Measurements from ENCODE around the gene PROX1.
A peak's percentile ranks its signal among the peaks of the same experiment; 100 is the strongest.

DNA sequence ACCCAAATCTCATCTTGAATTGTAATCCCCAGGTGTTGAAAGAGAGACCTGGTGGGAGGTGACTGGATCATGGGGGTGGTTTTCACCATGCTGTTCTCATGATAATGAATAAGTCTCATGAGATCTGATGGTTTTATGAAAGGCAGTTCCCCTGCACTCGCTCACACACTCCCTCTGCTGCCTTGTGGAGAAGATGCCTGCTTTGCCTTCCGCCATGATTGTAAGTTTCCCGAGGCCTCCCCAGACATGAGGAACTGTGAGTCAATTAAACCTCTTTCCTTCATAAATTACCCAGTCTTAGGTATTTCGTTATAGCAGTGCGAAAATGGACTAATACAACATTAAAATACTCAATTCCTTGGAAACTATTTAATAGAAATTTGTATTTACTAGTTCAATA lies 99.2 kb downstream of the PROX1 start:
- TF ChIP-seq, protein P1, sequence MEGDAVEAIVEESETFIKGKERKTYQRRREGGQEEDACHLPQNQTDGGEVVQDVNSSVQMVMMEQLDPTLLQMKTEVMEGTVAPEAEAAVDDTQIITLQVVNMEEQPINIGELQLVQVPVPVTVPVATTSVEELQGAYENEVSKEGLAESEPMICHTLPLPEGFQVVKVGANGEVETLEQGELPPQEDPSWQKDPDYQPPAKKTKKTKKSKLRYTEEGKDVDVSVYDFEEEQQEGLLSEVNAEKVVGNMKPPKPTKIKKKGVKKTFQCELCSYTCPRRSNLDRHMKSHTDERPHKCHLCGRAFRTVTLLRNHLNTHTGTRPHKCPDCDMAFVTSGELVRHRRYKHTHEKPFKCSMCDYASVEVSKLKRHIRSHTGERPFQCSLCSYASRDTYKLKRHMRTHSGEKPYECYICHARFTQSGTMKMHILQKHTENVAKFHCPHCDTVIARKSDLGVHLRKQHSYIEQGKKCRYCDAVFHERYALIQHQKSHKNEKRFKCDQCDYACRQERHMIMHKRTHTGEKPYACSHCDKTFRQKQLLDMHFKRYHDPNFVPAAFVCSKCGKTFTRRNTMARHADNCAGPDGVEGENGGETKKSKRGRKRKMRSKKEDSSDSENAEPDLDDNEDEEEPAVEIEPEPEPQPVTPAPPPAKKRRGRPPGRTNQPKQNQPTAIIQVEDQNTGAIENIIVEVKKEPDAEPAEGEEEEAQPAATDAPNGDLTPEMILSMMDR (optimal IDR thresholded peaks at IDR 0.05 in 1 of 3, IDR thresholded peaks at IDR 0.05 in 1 of 3, conservative IDR thresholded peaks at IDR 0.05 in 1 of 3; ENCODE audit: extremely low read depth in 1 of 3, insufficient read depth in 2 of 3, low read length in 3 of 3): peak in 1 of 3 experiments; percentile 6
- TF ChIP-seq EZH2 (IDR thresholded peaks at IDR 0.05; ENCODE audit: low read length): no peak

Data from keratinocyte (primary cell).